GM23338 (cell line): Measurements from ENCODE around the gene ANKRD66. TPM values are rescaled to one million over a fixed set of nuclear protein-coding genes. Genes with fewer than 3 reads are reported as not detected.

Experiments
- ATAC-seq: fragments of 200-7000 bp; cut with Tn5 transposase; 3 replicates; pipeline ENCODE4 v1.9.1; 2020
- DNase-seq: peaks from one replicate; pipeline ENCODE4 v3.0.0-alpha.2; 2015; ENCODE audit warnings: low spot score
- H2AFZ ChIP-seq: fragments of 200-600 bp; sonication (generic); 2 replicates; pipeline ENCODE4 v1.8.0; 2016; ENCODE audit warnings: antibody characterized with exemption, mild to moderate bottlenecking, moderate library complexity
- H3F3A ChIP-seq: fragments of 200-600 bp; sonication (generic); replicated peaks from 2 replicates; pipeline ENCODE4 v1.8.0; 2017; ENCODE audit warnings: antibody characterized with exemption, mixed run types, low read depth
- H3K27ac ChIP-seq: fragments of 200-600 bp; sonication (generic); 2 replicates; pipeline ENCODE4 v1.6.1; 2016; ENCODE audit warnings: low read depth
- H3K27me3 ChIP-seq: fragments of 200-600 bp; sonication (generic); 2 replicates; pipeline ENCODE4 v1.8.0; 2016; ENCODE audit warnings: mild to moderate bottlenecking, mixed run types, moderate library complexity; ENCODE audit not compliant: insufficient read depth
- H3K36me3 ChIP-seq: fragments of 200-600 bp; sonication (generic); 2 replicates; pipeline ENCODE4 v1.8.0; 2016; ENCODE audit warnings: mild to moderate bottlenecking; ENCODE audit not compliant: insufficient read depth
- H3K4me1 ChIP-seq: fragments of 200-600 bp; sonication (generic); 2 replicates; pipeline ENCODE4 v1.8.0; 2016; ENCODE audit warnings: mild to moderate bottlenecking, moderate library complexity; ENCODE audit not compliant: insufficient read depth
- H3K4me2 ChIP-seq: fragments of 200-600 bp; sonication (generic); 2 replicates; pipeline ENCODE4 v1.7.1; 2017; ENCODE audit warnings: mixed run types
- H3K4me3 ChIP-seq: fragments of 200-600 bp; sonication (generic); 2 replicates; pipeline ENCODE4 v1.6.1; 2016; ENCODE audit warnings: mixed run types
- H3K79me2 ChIP-seq: fragments of 200-600 bp; sonication (generic); replicated peaks from 2 replicates; pipeline ENCODE4 v1.8.0; 2017; ENCODE audit warnings: mild to moderate bottlenecking; ENCODE audit not compliant: insufficient read depth
- H3K9me2 ChIP-seq: fragments of 200-600 bp; sonication (generic); 2 replicates; pipeline ENCODE4 v1.8.0; 2017; ENCODE audit not compliant: insufficient read depth
- H4K20me1 ChIP-seq: fragments of 200-600 bp; sonication (generic); replicated peaks from 2 replicates; pipeline ENCODE4 v1.8.0; 2017; ENCODE audit warnings: mild to moderate bottlenecking; ENCODE audit not compliant: insufficient read depth
- H3K27ac Mint-ChIP-seq: 2 replicates; pipeline ENCODE4 v1.8.0; 2020; ENCODE audit warnings: inconsistent platforms, mild to moderate bottlenecking, moderate library complexity, mixed read lengths
- H3K27me3 Mint-ChIP-seq: 3 replicates; pipeline ENCODE4 v1.8.0; 2022; ENCODE audit warnings: low read depth, mild to moderate bottlenecking, moderate library complexity, mixed read lengths, inconsistent platforms; ENCODE audit not compliant: insufficient read depth, poor library complexity
- H3K36me3 Mint-ChIP-seq: 3 replicates; pipeline ENCODE4 v1.8.0; 2021; ENCODE audit warnings: low read depth, mild to moderate bottlenecking, inconsistent platforms, moderate library complexity, mixed read lengths
- H3K4me1 Mint-ChIP-seq: 3 replicates; pipeline ENCODE4 v1.8.0; 2020; ENCODE audit warnings: mild to moderate bottlenecking, inconsistent platforms, mixed read lengths
- H3K4me3 Mint-ChIP-seq: 3 replicates; pipeline ENCODE4 v1.8.0; 2021; ENCODE audit warnings: moderate library complexity, mild to moderate bottlenecking, inconsistent platforms, mixed read lengths
- H3K9me3 Mint-ChIP-seq: 3 replicates; pipeline ENCODE4 v1.8.0; 2020; ENCODE audit warnings: moderate library complexity, mild to moderate bottlenecking, inconsistent platforms, mixed read lengths
- ZNF114 ChIP-seq: fragments of 250-450 bp; sonication (Bioruptor Pico); IDR thresholded peaks from 2 replicates; pipeline ENCODE4 v1.5.0; 2020; ENCODE audit warnings: mild to moderate bottlenecking, moderate library complexity
- polyA plus RNA-seq: library from polyadenylated mRNA; unstranded; fragments of >200 nt; fragmentation: Nextera tagmentation; extraction: Ambion mirVana; gene quantifications from 2 replicates; pipeline ENCODE4 v1.2.1, GENCODE V29; 2016
- total RNA-seq: library from RNA; depleted of rRNA; stranded (reverse); fragments of >200 nt; shearing (Covaris generic); gene quantifications from 2 replicates; pipeline ENCODE4 v1.2.3, GENCODE V29; 2014
- TF ChIP-seq, protein P1 (sequence below): fragments of 250-450 bp; sonication (Bioruptor Pico); IDR thresholded peaks from 2 replicates; pipeline ENCODE4 v1.5.0; 2020; ENCODE audit warnings: mild to moderate bottlenecking, moderate library complexity
- TF ChIP-seq, protein P2 (sequence below): IDR thresholded peaks from one replicate; pipeline ENCODE4 v1.6.1; 2018; ENCODE audit warnings: antibody characterized with exemption; ENCODE audit not compliant: unreplicated experiment

ANKRD66 gene
- total and polyA plus RNA-seq, 2 experiments from 2014 or later: not detected

DNA sequence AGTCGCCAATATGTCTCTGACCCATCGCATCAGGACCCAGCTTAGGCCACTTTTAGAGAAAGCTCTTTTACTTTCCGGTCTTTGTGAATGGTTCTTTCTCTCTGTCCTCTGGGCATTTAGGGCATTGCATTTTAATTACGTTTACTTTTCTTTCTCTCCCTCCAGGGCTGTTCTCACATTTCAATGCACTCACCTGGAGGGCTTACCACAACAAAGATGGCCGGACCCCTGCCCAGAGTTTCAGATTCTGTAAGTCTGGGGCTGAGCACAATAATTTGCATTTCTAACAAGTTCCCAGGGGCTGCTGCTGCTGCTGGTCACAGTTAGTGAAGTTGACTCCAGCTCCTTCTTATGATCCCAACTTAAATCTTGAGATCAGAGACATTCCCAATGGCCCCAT, 3.0 kb downstream of the ANKRD66 start:
- no peaks in the 10 kb centered on the region for H3K9me3 Mint-ChIP-seq
- Histone ChIP-seq H3K4me1 (peaks cover 11% of the 10 kb centered on the region), H2AFZ (no peak overlapping the region), H3K79me2 (no peaks in the 10 kb centered on the region), H3K27me3 (no peaks in the 10 kb centered on the region), H3F3A (no peaks in the 10 kb centered on the region), H3K9me2 (peaks cover 18% of the 10 kb centered on the region), H3K27ac (peak overlapping the region; percentile 21; the same call in 1 of the 2 replicates), H4K20me1 (no peaks in the 10 kb centered on the region), H3K4me2 (peak overlapping the region; percentile 50; the same call in 1 of the 2 replicates), H3K4me3 (no peak overlapping the region), H3K36me3 (no peaks in the 10 kb centered on the region)
- DNase-seq (peak; percentile 83), ATAC-seq (peak; percentile 97)
- peaks cover 1% of the 10 kb centered on the region for H3K27me3 Mint-ChIP-seq
- peaks cover 19% of the 10 kb centered on the region for H3K4me1 Mint-ChIP-seq
- H3K4me3 Mint-ChIP-seq: peak overlapping the region; percentile 46; the same call in 2 of the 3 replicates
- H3K27ac Mint-ChIP-seq: peak overlapping the region; percentile 32; the same call in 1 of the 2 replicates
- H3K36me3 Mint-ChIP-seq: no peaks in the 10 kb centered on the region
- TF ChIP-seq, protein P1, sequence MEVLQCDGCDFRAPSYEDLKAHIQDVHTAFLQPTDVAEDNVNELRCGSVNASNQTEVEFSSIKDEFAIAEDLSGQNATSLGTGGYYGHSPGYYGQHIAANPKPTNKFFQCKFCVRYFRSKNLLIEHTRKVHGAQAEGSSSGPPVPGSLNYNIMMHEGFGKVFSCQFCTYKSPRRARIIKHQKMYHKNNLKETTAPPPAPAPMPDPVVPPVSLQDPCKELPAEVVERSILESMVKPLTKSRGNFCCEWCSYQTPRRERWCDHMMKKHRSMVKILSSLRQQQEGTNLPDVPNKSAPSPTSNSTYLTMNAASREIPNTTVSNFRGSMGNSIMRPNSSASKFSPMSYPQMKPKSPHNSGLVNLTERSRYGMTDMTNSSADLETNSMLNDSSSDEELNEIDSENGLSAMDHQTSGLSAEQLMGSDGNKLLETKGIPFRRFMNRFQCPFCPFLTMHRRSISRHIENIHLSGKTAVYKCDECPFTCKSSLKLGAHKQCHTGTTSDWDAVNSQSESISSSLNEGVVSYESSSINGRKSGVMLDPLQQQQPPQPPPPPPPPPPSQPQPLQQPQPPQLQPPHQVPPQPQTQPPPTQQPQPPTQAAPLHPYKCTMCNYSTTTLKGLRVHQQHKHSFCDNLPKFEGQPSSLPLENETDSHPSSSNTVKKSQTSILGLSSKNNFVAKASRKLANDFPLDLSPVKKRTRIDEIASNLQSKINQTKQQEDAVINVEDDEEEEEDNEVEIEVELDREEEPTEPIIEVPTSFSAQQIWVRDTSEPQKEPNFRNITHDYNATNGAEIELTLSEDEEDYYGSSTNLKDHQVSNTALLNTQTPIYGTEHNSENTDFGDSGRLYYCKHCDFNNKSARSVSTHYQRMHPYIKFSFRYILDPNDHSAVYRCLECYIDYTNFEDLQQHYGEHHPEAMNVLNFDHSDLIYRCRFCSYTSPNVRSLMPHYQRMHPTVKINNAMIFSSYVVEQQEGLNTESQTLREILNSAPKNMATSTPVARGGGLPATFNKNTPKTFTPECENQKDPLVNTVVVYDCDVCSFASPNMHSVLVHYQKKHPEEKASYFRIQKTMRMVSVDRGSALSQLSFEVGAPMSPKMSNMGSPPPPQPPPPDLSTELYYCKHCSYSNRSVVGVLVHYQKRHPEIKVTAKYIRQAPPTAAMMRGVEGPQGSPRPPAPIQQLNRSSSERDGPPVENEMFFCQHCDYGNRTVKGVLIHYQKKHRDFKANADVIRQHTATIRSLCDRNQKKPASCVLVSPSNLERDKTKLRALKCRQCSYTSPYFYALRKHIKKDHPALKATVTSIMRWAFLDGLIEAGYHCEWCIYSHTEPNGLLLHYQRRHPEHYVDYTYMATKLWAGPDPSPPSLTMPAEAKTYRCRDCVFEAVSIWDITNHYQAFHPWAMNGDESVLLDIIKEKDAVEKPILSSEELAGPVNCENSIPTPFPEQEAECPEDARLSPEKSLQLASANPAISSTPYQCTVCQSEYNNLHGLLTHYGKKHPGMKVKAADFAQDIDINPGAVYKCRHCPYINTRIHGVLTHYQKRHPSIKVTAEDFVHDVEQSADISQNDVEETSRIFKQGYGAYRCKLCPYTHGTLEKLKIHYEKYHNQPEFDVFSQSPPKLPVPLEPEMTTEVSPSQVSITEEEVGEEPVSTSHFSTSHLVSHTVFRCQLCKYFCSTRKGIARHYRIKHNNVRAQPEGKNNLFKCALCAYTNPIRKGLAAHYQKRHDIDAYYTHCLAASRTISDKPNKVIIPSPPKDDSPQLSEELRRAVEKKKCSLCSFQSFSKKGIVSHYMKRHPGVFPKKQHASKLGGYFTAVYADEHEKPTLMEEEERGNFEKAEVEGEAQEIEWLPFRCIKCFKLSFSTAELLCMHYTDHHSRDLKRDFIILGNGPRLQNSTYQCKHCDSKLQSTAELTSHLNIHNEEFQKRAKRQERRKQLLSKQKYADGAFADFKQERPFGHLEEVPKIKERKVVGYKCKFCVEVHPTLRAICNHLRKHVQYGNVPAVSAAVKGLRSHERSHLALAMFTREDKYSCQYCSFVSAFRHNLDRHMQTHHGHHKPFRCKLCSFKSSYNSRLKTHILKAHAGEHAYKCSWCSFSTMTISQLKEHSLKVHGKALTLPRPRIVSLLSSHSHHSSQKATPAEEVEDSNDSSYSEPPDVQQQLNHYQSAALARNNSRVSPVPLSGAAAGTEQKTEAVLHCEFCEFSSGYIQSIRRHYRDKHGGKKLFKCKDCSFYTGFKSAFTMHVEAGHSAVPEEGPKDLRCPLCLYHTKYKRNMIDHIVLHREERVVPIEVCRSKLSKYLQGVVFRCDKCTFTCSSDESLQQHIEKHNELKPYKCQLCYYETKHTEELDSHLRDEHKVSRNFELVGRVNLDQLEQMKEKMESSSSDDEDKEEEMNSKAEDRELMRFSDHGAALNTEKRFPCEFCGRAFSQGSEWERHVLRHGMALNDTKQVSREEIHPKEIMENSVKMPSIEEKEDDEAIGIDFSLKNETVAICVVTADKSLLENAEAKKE (CRISPR knock-in tag): 0 out of 2 replicates have a peak, but pooled peaks have one; percentile 3
- peak; percentile 23; the same call in 1 of the 2 replicates for TF ChIP-seq ZNF114 (CRISPR knock-in tag)
- TF ChIP-seq, protein P2, sequence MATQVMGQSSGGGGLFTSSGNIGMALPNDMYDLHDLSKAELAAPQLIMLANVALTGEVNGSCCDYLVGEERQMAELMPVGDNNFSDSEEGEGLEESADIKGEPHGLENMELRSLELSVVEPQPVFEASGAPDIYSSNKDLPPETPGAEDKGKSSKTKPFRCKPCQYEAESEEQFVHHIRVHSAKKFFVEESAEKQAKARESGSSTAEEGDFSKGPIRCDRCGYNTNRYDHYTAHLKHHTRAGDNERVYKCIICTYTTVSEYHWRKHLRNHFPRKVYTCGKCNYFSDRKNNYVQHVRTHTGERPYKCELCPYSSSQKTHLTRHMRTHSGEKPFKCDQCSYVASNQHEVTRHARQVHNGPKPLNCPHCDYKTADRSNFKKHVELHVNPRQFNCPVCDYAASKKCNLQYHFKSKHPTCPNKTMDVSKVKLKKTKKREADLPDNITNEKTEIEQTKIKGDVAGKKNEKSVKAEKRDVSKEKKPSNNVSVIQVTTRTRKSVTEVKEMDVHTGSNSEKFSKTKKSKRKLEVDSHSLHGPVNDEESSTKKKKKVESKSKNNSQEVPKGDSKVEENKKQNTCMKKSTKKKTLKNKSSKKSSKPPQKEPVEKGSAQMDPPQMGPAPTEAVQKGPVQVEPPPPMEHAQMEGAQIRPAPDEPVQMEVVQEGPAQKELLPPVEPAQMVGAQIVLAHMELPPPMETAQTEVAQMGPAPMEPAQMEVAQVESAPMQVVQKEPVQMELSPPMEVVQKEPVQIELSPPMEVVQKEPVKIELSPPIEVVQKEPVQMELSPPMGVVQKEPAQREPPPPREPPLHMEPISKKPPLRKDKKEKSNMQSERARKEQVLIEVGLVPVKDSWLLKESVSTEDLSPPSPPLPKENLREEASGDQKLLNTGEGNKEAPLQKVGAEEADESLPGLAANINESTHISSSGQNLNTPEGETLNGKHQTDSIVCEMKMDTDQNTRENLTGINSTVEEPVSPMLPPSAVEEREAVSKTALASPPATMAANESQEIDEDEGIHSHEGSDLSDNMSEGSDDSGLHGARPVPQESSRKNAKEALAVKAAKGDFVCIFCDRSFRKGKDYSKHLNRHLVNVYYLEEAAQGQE: no peak
